GM12878 (cell line): ENCODE data around the gene HIC1. TPM values are rescaled to one million over a fixed set of nuclear protein-coding genes. Genes with fewer than 3 reads are reported as not detected.

Source experiments
- ATF3 ChIP-seq: IDR thresholded peaks from 2 replicates; pipeline ENCODE4 v1.6.1; 2011; ENCODE audit warnings: low read depth, mild to moderate bottlenecking, low read length, moderate library complexity, borderline replicate concordance; ENCODE audit errors: extremely low read depth
- ATF7 ChIP-seq: fragments of 450-650 bp; IDR thresholded peaks from 2 replicates; pipeline ENCODE4 v1.6.1; 2016; ENCODE audit warnings: low read depth, mild to moderate bottlenecking
- BCLAF1 ChIP-seq: fragments of 450-650 bp; IDR thresholded peaks from 2 replicates; pipeline ENCODE4 v1.6.1; 2017; ENCODE audit warnings: antibody characterized with exemption, mild to moderate bottlenecking, moderate library complexity
- CBFB ChIP-seq: IDR thresholded peaks from 2 replicates; pipeline ENCODE4 v1.6.1; 2016; ENCODE audit warnings: antibody characterized with exemption, low read depth
- EED ChIP-seq: sonication (generic); IDR thresholded peaks from 2 replicates; pipeline ENCODE4 v1.6.1; 2016; ENCODE audit warnings: antibody characterized with exemption, low read depth
- FOXM1 ChIP-seq: IDR thresholded peaks from 2 replicates; pipeline ENCODE4 v1.6.1; 2012; ENCODE audit warnings: low read depth, mild to moderate bottlenecking, inconsistent platforms, low read length, moderate library complexity
- GABPA ChIP-seq: IDR thresholded peaks from 2 replicates; pipeline ENCODE4 v1.6.1; 2014; ENCODE audit warnings: antibody characterized with exemption, low read depth, mild to moderate bottlenecking, inconsistent platforms
- JUNB ChIP-seq: IDR thresholded peaks from 2 replicates; pipeline ENCODE4 v1.6.1; 2016; ENCODE audit warnings: antibody characterized with exemption, mild to moderate bottlenecking
- KDM1A ChIP-seq: fragments of 200-600 bp; sonication (generic); IDR thresholded peaks from 2 replicates; pipeline ENCODE4 v1.6.1; 2016; ENCODE audit warnings: borderline replicate concordance
- NFYB ChIP-seq: IDR thresholded peaks from 2 replicates; pipeline ENCODE4 v1.6.1; 2011; ENCODE audit warnings: low read depth, mild to moderate bottlenecking, low read length, improper control_type of control experiment, moderate library complexity; ENCODE audit not compliant: insufficient read depth
- PAX5 ChIP-seq: IDR thresholded peaks from 2 replicates; pipeline ENCODE4 v1.6.1; 2011; ENCODE audit warnings: low read depth, low read length, borderline replicate concordance
- POLR2AphosphoS2 ChIP-seq: IDR thresholded peaks from 2 replicates; pipeline ENCODE4 v1.6.1; 2011; ENCODE audit warnings: low read depth, mild to moderate bottlenecking, low read length, improper control_type of control experiment, moderate library complexity
- RBBP5 ChIP-seq: fragments of 200-600 bp; sonication (generic); conservative IDR thresholded peaks from 2 replicates; pipeline ENCODE4 v1.6.1; 2016
- RUNX3 ChIP-seq: IDR thresholded peaks from 2 replicates; pipeline ENCODE4 v1.6.1; 2012; ENCODE audit warnings: low read length, inconsistent platforms
- SKIL ChIP-seq: fragments of 450-650 bp; IDR thresholded peaks from 2 replicates; pipeline ENCODE4 v1.6.1; 2017; ENCODE audit warnings: mild to moderate bottlenecking, low read depth, inconsistent platforms; ENCODE audit not compliant: poor library complexity, severe bottlenecking
- ZBTB40 ChIP-seq: fragments of 450-650 bp; IDR thresholded peaks from 2 replicates; pipeline ENCODE4 v1.6.1; 2016; ENCODE audit warnings: mild to moderate bottlenecking, moderate library complexity, borderline replicate concordance
- polyA plus RNA-seq, 11 experiments: library from polyadenylated mRNA; depleted of rRNA in 4 of 11; unstranded in 6 of 11; stranded (reverse) in 5 of 11; fragments of >200 nt; fragmentation: Nextera tagmentation in 4 of 11; fragmentation: Illumina TruSeq in 1 of 11; extraction: Ambion mirVana in 4 of 11; extraction: Trizol in 1 of 11; gene quantifications; 1 replicate in 1 of 11; 2 replicates in 10 of 11; pipeline versions ENCODE4 v1.2.1 to v1.2.3, GENCODE V29; 2011 to 2016; ENCODE audit warnings: inconsistent platforms in 2 of 11, missing spikeins in 2 of 11, low read depth in 1 of 11
- total RNA-seq, 4 experiments: library from RNA; depleted of rRNA in 3 of 4; stranded (reverse); fragments of >200 nt in 3 of 4; fragmentation: Illumina TruSeq in 1 of 4; extraction: Trizol in 1 of 4; gene quantifications; 2 replicates each; pipeline versions ENCODE4 v1.2.1 to v1.2.3, GENCODE V29; 2013 to 2021
- TF ChIP-seq, protein P1 (sequence below): IDR thresholded peaks from 2 replicates; pipeline ENCODE4 v1.6.1; 2012; ENCODE audit warnings: low read depth, low read length, improper control_type of control experiment

HIC1 gene
- total and polyA plus RNA-seq, 10 of the 15 experiments (the other 5 are each of a cell fraction or from before 2014, with no cell fraction given), result 0.11 to 61.1 (median 4.9) TPM

- TF ChIP-seq RBBP5 (no peak), PAX5 (no peak; the same call in 1 of the 2 replicates), POLR2AphosphoS2 (peak; percentile 60; the same call in 1 of the 2 replicates), ZBTB40 (no peak), JUNB (no peak), KDM1A (no peak), ATF3 (no peak), BCLAF1 (no peak), EED (0 out of 2 replicates have a peak, but pooled peaks have one; percentile 16), GABPA (no peak), NFYB (no peak), SKIL (no peak), RUNX3 (no peak), CBFB (no peak), FOXM1 (no peak), ATF7 (no peak)
- TF ChIP-seq, protein P1, sequence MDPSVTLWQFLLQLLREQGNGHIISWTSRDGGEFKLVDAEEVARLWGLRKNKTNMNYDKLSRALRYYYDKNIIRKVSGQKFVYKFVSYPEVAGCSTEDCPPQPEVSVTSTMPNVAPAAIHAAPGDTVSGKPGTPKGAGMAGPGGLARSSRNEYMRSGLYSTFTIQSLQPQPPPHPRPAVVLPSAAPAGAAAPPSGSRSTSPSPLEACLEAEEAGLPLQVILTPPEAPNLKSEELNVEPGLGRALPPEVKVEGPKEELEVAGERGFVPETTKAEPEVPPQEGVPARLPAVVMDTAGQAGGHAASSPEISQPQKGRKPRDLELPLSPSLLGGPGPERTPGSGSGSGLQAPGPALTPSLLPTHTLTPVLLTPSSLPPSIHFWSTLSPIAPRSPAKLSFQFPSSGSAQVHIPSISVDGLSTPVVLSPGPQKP, result no peak
Measured at GRCh38 chr17:2054512-2055291, at the start of gene HIC1 (continued).
